ENCODE results near the gene TOM1L1. TPM values are rescaled to one million over a fixed set of nuclear protein-coding genes. Genes with fewer than 3 reads are reported as not detected.

Gene TOM1L1
- total and polyA plus RNA-seq, 2 of the 8 experiments (the other 6 are each of a cell fraction or from before 2014, with no cell fraction given) = 47.0 to 60.8 TPM

DNA sequence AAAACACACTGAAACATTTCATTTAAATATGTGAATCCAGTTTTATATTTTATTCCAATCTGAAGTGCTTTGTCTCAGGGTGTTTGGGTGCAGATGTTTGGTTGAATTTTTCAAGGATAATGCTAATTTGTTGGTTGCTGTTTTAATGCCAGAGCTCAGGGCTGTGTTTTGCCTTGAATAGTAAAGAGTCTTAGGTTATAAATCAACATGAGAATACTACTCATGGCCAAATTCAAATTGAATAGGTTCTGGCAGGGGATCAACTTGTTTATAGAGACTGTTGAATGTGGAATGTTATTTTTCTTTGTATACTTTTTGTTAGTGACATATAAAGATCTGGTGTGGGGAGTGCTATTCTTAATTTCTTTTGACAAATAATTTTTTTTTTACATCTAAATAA, 18.8 kb downstream of the TOM1L1 start:
- DNase-seq (ENCODE audit: low read depth in 1 of 2, low spot score in 2 of 2) (no peak), FAIRE-seq (no peak)
- Histone ChIP-seq H4K8ac (ENCODE audit: extremely low read depth, insufficient read depth, low read length) (no peak overlapping the region), H2AK5ac (ENCODE audit: low read depth, low read length) (no peak overlapping the region), H4K5ac (ENCODE audit: insufficient read length, low read depth, low read length) (peak overlapping the region; percentile 1), H2BK5ac (ENCODE audit: low read depth, low read length) (no peak overlapping the region), H3K9me3 (ENCODE audit: insufficient read depth in 2 of 2, low read depth in 1 of 2, low read length in 1 of 2) (peaks cover 2 to 6% of the 10 kb centered on the region in 2 experiments; a peak in 3 of 4 replicates), H3K27me3 (replicated peaks in 1 of 4; ENCODE audit: control insufficient read depth in 3 of 4, extremely low read depth in 1 of 4, insufficient read depth in 3 of 4, low read length in 3 of 4) (no peaks in the 10 kb centered on the region), H3K23me2 (ENCODE audit: low read depth, low read length) (no peaks in the 10 kb centered on the region), H4K91ac (replicated peaks; ENCODE audit: insufficient read length, low read length) (no peak overlapping the region), H3K9ac (replicated peaks in 1 of 4; ENCODE audit: extremely low read depth in 1 of 4, low read depth in 3 of 4, low read length in 3 of 4) (no peak overlapping the region), H4K20me1 (replicated peaks in 1 of 2; ENCODE audit: control insufficient read depth in 1 of 2, insufficient read depth in 2 of 2, low read length in 2 of 2) (no peaks in the 10 kb centered on the region), H3K4me3 (ENCODE audit: extremely low read depth in 1 of 4, insufficient read depth in 2 of 4, low read depth in 3 of 4, low read length in 4 of 4) (peak overlapping the region in 1 of 4 experiments; percentile 8; a peak in 1 of 8 replicates), H2BK12ac (ENCODE audit: low read depth, low read length) (no peak overlapping the region), H3K79me2 (ENCODE audit: control insufficient read depth in 1 of 2, insufficient read depth in 2 of 2, low read length in 2 of 2) (peaks cover 0 to 11% of the 10 kb centered on the region in 2 experiments; a peak in 2 of 4 replicates), H3K56ac (replicated peaks; ENCODE audit: insufficient read length, low read depth, low read length) (no peak overlapping the region), H2BK20ac (ENCODE audit: low read length) (no peak overlapping the region), H3K4ac (replicated peaks; ENCODE audit: insufficient read length, low read depth, low read length) (no peak overlapping the region), H3K79me1 (ENCODE audit: low read depth, low read length) (no peaks in the 10 kb centered on the region), H3K27ac (ENCODE audit: low read depth, low read length) (no peak overlapping the region), H2BK120ac (replicated peaks; ENCODE audit: low read depth, low read length) (no peak overlapping the region), H3K14ac (ENCODE audit: insufficient read length) (no peak overlapping the region), H2BK15ac (ENCODE audit: low read length) (no peak overlapping the region), H3K4me2 (ENCODE audit: insufficient read depth in 1 of 2, low read depth in 2 of 2, low read length in 2 of 2) (no peak overlapping the region), H3K4me1 (replicated peaks in 1 of 4; ENCODE audit: control insufficient read depth in 3 of 4, insufficient read depth in 4 of 4, low read length in 3 of 4) (peaks cover 1 to 3% (median 2%) of the 10 kb centered on the region in 4 experiments; a peak in 3 of 7 replicates), H2AFZ (ENCODE audit: low read length) (no peak overlapping the region), H3K18ac (ENCODE audit: extremely low read depth, low read length) (no peak overlapping the region), H3K23ac (ENCODE audit: insufficient read length) (no peak overlapping the region), H3K36me3 (ENCODE audit: control insufficient read depth in 2 of 4, insufficient read depth in 4 of 4, low read length in 3 of 4) (peaks cover 17 to 51% (median 33%) of the 10 kb centered on the region in 4 experiments)
- no peak for TF ChIP-seq GTF2F1 (IDR thresholded peaks at IDR 0.05; ENCODE audit: borderline replicate concordance, low read depth, low read length)
- no peak for TF ChIP-seq EGR1 (IDR thresholded peaks at IDR 0.05; ENCODE audit: borderline replicate concordance, low read depth, low read length)
- POLR2A ChIA-PET (ENCODE audit: partially characterized antibody) = interaction anchor here (1.4 to 1.5 kb wide), 2 partner anchors 10 to 13 kb away, joined by 5 to 6 read pairs; no protein-coding TSS in a partner anchor
- CTCF ChIA-PET (ENCODE audit: partially characterized antibody) = interaction anchor here (1.3 kb wide), 1 partner anchor 18 kb away, joined by 3 read pairs; no protein-coding TSS in a partner anchor
